ENCODE measurements around the gene BCAM.
"Not testable (repeated sequence)": the region's sequence is repeated elsewhere in the genome, so short reads cannot be mapped to it uniquely, and the experiment has no call there.

Gene BCAM

GRCh38 chr19:44848812-44849447 is 40.0 kb downstream of the BCAM start:
- DNase-seq (ENCODE audit: low read depth) = no peak

- DNase-seq (ENCODE audit: low read depth) = no peak
Measured at GRCh38 chr19:44850641-44851109, 41.8 kb downstream of the BCAM start.

- DNase-seq (ENCODE audit: low read depth) = no peak
Measured at GRCh38 chr19:44851427-44851826, 42.5 kb downstream of the BCAM start.

GRCh38 chr19:44855606-44856005 is 46.7 kb downstream of the BCAM start:
- DNase-seq (ENCODE audit: low read depth) = no peak

GRCh38 chr19:44856421-44857083 is 47.6 kb downstream of the BCAM start:
- DNase-seq (ENCODE audit: low read depth) = no peak

GRCh38 chr19:44857837-44858236 is 48.9 kb downstream of the BCAM start:
- no peak for DNase-seq (ENCODE audit: low read depth)

- not testable (repeated sequence) for DNase-seq (ENCODE audit: low read depth)
Measured at GRCh38 chr19:44861576-44861975, 52.7 kb downstream of the BCAM start.

- DNase-seq (ENCODE audit: low read depth) = no peak
Measured at GRCh38 chr19:44863990-44864389, 55.1 kb downstream of the BCAM start.

- no peak for DNase-seq (ENCODE audit: low read depth)
Measured at GRCh38 chr19:44865196-44865767, 56.4 kb downstream of the BCAM start.

DNA sequence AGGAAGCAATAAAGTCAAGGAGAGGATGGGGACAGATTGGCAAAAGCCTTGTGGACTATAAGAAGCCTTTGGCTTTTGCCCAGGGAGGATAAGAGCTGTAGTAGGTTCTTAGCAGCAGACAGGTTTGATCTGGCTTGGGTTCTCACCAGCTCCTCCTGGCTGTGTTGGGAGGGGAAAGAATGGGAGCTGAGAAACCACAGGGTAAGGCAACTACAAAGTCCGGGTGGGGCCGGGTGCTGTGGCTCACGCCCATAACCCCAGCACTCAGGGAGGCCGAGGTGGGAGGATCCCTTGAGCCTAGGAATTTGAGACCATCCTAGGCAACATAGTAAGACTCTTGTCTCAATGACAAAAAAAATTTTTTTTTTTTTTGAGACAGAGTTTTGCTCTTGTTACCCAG is 57.8 kb downstream of the BCAM start:
- no peak for DNase-seq (ENCODE audit: low read depth)

DNA sequence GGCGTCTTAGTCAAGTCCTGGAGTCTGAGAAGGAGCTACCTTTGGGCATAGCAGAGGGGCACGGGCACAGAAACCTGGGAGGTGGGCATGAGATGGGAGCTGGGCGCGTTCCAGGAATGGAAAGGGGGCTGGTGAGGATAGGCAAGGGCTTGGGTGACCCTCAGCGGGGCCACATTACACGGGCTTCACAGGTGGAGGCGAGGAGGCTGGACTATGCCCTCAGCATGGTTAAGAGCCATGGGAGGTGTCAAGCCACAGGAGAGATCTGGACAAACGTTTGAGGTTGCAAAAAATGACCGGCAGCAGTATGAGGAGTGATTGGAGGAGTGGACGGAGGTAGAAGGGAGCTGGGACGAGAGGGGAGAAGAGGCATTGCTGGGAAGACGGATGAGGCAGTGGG is 58.7 kb downstream of the BCAM start:
- no peak for DNase-seq (ENCODE audit: low read depth)

DNA sequence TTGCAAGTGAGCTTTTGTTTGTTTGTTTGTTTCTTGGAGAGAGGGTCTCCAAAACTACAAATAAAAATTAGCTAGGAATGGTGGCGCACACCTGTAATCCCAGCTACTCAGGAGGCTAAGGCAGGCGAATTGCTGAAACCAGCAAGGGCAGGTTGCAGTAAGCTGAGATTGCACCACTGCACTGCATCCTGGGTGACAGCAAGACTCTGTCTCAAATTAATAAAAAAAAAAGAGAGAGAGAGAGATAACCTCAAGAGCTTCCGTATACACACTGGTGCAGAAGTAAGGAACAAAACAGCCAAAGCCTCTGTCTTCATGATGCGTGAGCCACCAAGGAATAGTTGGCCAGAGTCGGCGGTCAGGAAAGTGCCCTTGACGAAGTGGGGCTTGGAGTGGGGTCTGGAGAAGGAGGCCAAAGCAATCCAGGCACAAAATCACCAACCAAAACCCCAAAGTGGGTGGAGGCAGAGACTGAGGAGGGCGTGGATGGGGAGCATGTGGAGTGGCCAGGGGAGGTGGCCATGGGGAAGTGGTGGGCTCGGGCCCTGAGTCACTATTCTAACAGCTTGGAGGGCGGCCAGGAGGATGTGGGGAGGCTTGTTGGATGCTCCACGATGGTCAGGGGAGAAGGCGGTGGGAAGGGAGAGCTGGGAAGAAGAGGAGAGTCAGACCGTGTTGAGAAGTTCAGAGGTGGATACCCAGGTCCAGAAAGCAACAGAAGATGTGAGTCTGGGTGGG is 61.0 kb downstream of the BCAM start:
- no peak for DNase-seq (ENCODE audit: low read depth)
